DND-41 (cell line): ENCODE data around the gene SND1.

Experiments used
- ATAC-seq: fragments of 200-7000 bp; cut with Tn5 transposase; 3 replicates; pipeline ENCODE4 v1.9.1; 2021; ENCODE audit warnings: low read depth; ENCODE audit not compliant: insufficient read depth
- DNase-seq: peaks from one replicate; pipeline ENCODE4 v3.0.0-alpha.2; 2020
- H2AFZ ChIP-seq: 2 replicates; pipeline ENCODE4 v1.6.0; 2012; ENCODE audit warnings: low read depth, low read length
- H3K27ac ChIP-seq: 2 replicates; pipeline ENCODE4 v1.5.1; 2012; ENCODE audit warnings: low read length, inconsistent platforms
- H3K27me3 ChIP-seq: fragments of 200-600 bp; sonication (generic); 2 replicates; pipeline ENCODE4 v1.6.0; 2012; ENCODE audit warnings: low read length, mild to moderate bottlenecking, inconsistent platforms; ENCODE audit not compliant: insufficient read depth, poor library complexity
- H3K36me3 ChIP-seq: 2 replicates; pipeline ENCODE4 v1.5.1; 2012; ENCODE audit warnings: low read length, inconsistent platforms; ENCODE audit not compliant: insufficient read depth
- H3K4me1 ChIP-seq: 2 replicates; pipeline ENCODE4 v1.5.1; 2012; ENCODE audit warnings: mild to moderate bottlenecking, low read length; ENCODE audit not compliant: insufficient read depth
- H3K4me2 ChIP-seq: 2 replicates; pipeline ENCODE4 v1.6.0; 2012; ENCODE audit warnings: mild to moderate bottlenecking, moderate library complexity, low read length, inconsistent platforms; ENCODE audit not compliant: insufficient read depth
- H3K4me3 ChIP-seq, 2 experiments: fragments of 200-600 bp in 1 of 2; shearing (Covaris generic) in 1 of 2; 2 replicates each; pipeline ENCODE4 v1.5.1; 2012 to 2016; ENCODE audit warnings: inconsistent platforms in 2 of 2, low read length in 2 of 2, mild to moderate bottlenecking in 2 of 2, low read depth in 1 of 2, moderate library complexity in 1 of 2
- H3K79me2 ChIP-seq: 2 replicates; pipeline ENCODE4 v1.6.0; 2012; ENCODE audit warnings: low read length, inconsistent platforms; ENCODE audit not compliant: insufficient read depth
- H3K9ac ChIP-seq: 2 replicates; pipeline ENCODE4 v1.6.0; 2012; ENCODE audit warnings: low read depth, mild to moderate bottlenecking, inconsistent platforms, low read length, moderate library complexity
- H3K9me3 ChIP-seq: 2 replicates; pipeline ENCODE4 v1.5.1; 2012; ENCODE audit warnings: low read length, moderate library complexity, mild to moderate bottlenecking, inconsistent platforms; ENCODE audit not compliant: insufficient read depth, severe bottlenecking
- H4K20me1 ChIP-seq: 2 replicates; pipeline ENCODE4 v1.6.0; 2012; ENCODE audit warnings: low read length; ENCODE audit not compliant: insufficient read depth
- EZH2 ChIP-seq: IDR thresholded peaks from 3 replicates; pipeline ENCODE4 v1.6.1; 2012; ENCODE audit warnings: borderline replicate concordance, low read depth, mild to moderate bottlenecking, moderate library complexity, low read length, inconsistent platforms; ENCODE audit not compliant: severe bottlenecking
- TF ChIP-seq, protein P1 (sequence below): IDR thresholded peaks from 2 replicates; pipeline ENCODE4 v1.5.1; 2012; ENCODE audit warnings: borderline replicate concordance, low read length, moderate library complexity, mild to moderate bottlenecking; ENCODE audit not compliant: poor library complexity, severe bottlenecking; ENCODE audit errors: extremely low read depth

SND1 gene

DNA sequence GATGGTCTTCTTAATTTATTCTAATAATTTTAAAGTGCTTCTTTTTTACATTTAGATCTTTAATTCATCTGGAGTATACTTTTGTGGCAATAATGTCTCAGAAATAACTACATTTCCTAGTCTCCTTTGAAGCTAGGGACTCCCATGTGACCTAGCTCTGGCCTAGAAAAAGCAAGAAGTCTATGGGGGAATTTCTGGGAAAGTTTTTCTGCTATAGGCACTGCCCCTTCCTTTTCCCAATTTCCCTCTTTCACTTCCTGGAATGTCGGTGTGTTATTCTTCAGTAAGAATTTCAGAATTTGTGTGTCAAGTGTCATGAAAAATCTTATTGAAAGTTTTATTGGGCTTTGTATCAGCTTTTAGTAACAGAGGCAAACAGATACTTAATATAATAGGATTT, 473.8 kb downstream of the SND1 start:
- H3K27me3 ChIP-seq, result peaks cover 22% of the 10 kb centered on the region
- H3K27ac ChIP-seq, result no peak overlapping the region
- H4K20me1 ChIP-seq, result no peaks in the 10 kb centered on the region
- H3K79me2 ChIP-seq, result no peaks in the 10 kb centered on the region
- H3K9me3 ChIP-seq, result no peaks in the 10 kb centered on the region
- ATAC-seq (no peak), DNase-seq (no peak)
- H3K4me3 ChIP-seq, result no peak overlapping the region
- TF ChIP-seq, protein P1, sequence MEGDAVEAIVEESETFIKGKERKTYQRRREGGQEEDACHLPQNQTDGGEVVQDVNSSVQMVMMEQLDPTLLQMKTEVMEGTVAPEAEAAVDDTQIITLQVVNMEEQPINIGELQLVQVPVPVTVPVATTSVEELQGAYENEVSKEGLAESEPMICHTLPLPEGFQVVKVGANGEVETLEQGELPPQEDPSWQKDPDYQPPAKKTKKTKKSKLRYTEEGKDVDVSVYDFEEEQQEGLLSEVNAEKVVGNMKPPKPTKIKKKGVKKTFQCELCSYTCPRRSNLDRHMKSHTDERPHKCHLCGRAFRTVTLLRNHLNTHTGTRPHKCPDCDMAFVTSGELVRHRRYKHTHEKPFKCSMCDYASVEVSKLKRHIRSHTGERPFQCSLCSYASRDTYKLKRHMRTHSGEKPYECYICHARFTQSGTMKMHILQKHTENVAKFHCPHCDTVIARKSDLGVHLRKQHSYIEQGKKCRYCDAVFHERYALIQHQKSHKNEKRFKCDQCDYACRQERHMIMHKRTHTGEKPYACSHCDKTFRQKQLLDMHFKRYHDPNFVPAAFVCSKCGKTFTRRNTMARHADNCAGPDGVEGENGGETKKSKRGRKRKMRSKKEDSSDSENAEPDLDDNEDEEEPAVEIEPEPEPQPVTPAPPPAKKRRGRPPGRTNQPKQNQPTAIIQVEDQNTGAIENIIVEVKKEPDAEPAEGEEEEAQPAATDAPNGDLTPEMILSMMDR, result no peak
- no peak for TF ChIP-seq EZH2
- no peak overlapping the region for H3K9ac ChIP-seq
- H3K36me3 ChIP-seq, result no peaks in the 10 kb centered on the region
- H3K4me1 ChIP-seq, result no peaks in the 10 kb centered on the region
- H3K4me2 ChIP-seq, result no peak overlapping the region
- H2AFZ ChIP-seq, result no peak overlapping the region

DNA sequence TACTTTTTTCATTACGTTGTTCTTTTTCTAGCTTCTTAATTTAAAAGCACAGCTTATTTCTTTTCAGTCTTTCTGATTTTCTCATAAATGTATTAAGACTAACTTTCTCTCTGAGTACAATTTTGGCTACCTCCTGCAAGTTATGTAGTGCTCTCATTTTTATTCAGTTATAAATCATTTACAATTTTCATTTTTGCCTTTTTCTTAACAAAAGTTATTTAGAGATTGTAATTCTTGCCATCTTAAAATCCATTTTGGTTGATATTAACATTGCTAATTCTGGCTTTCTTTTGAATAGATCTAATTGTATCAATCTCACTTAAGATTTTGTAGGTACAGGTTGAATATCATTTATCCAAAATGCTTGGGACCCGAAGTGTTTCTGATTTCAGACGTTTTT, 476.4 kb downstream of the SND1 start:
- DNase-seq (no peak), ATAC-seq (no peak)
- H3K9me3 ChIP-seq, result no peaks in the 10 kb centered on the region
- H3K27ac ChIP-seq, result no peak overlapping the region
- H3K4me1 ChIP-seq, result no peaks in the 10 kb centered on the region
- no peak overlapping the region for H2AFZ ChIP-seq
- H3K9ac ChIP-seq, result no peak overlapping the region
- H3K4me2 ChIP-seq, result no peak overlapping the region
- H4K20me1 ChIP-seq, result no peaks in the 10 kb centered on the region
- H3K36me3 ChIP-seq, result no peaks in the 10 kb centered on the region
- peaks cover 26% of the 10 kb centered on the region for H3K27me3 ChIP-seq
- H3K79me2 ChIP-seq, result no peaks in the 10 kb centered on the region
- TF ChIP-seq EZH2, result no peak
- TF ChIP-seq, protein P1, result no peak
- H3K4me3 ChIP-seq, result no peak overlapping the region

DNA sequence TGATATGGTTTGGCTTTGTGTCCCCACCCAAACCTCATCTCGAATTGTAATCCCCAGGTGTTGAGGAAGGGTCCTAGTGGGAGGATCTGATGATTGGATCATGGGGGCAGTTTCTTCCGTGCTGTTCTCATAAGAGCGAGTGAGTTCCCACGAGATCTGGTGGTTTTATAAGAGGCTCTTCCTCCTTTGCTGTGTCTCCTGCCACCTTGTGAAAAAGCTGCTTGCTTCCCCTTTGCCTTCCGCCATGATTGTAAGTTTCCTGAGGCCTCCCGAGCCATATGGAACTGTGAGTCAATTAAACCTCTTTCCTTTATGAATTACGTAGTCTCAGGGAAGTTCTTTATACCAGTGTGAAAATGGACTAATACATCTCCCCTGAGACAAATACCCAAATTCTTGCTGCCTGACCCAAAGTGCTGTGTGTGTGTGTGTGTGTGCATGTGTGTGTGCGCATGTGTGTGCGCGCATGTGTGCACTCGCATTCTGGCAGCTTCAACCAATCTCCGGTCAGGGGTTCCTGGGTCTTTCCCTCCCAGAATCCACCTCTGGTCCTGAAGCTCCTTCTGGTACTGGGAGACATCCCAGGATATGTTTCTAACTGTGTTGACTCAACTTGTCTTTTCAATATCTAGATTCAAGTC, 477.4 kb downstream of the SND1 start:
- Histone ChIP-seq H3K27ac (no peak overlapping the region), H2AFZ (no peak overlapping the region), H3K4me3 (no peak overlapping the region)

More for the DNA sequence above, 477.4 kb downstream of the SND1 start:
- Histone ChIP-seq H3K79me2 (no peaks in the 10 kb centered on the region), H3K9me3 (no peaks in the 10 kb centered on the region), H3K36me3 (no peaks in the 10 kb centered on the region), H3K4me1 (no peaks in the 10 kb centered on the region), H3K4me2 (no peak overlapping the region), H3K27me3 (peaks cover 26% of the 10 kb centered on the region), H4K20me1 (no peaks in the 10 kb centered on the region), H3K9ac (no peak overlapping the region)
- TF ChIP-seq EZH2, result no peak
- TF ChIP-seq, protein P1, result no peak
- no peak for ATAC-seq
- no peak for DNase-seq
